ENCODE measurements around the gene RBM17.
"Not testable (repeated sequence)": the region's sequence is repeated elsewhere in the genome, so short reads cannot be mapped to it uniquely, and the experiment has no call there.

The RBM17 gene

GRCh38 chr10:6145166-6145987 lies 56.5 kb downstream of the RBM17 start:
- no peak for DNase-seq
- in situ Hi-C loops (cut with MboI; ENCODE audit: low pct_unique_long_range_greater_than_20kb, low sequenced_read_pairs), result no loop called here

- DNase-seq, result no peak
- in situ Hi-C loops (cut with MboI; ENCODE audit: low pct_unique_long_range_greater_than_20kb, low sequenced_read_pairs), result no loop called here
Measured at GRCh38 chr10:6146013-6146785, 57.4 kb downstream of the RBM17 start.

- in situ Hi-C loops (cut with MboI; ENCODE audit: low pct_unique_long_range_greater_than_20kb, low sequenced_read_pairs), result no loop called here
- DNase-seq, result no peak
Measured at GRCh38 chr10:6146921-6147320, 58.1 kb downstream of the RBM17 start.

GRCh38 chr10:6148251-6148701 lies 59.4 kb downstream of the RBM17 start:
- DNase-seq, result peak; percentile 90
- in situ Hi-C loops (cut with MboI; ENCODE audit: low pct_unique_long_range_greater_than_20kb, low sequenced_read_pairs), result no loop called here

GRCh38 chr10:6148908-6149307 lies 60.1 kb downstream of the RBM17 start:
- in situ Hi-C loops (cut with MboI; ENCODE audit: low pct_unique_long_range_greater_than_20kb, low sequenced_read_pairs), result no loop called here
- no peak for DNase-seq

GRCh38 chr10:6151087-6151977 lies 62.5 kb downstream of the RBM17 start:
- in situ Hi-C loops (cut with MboI; ENCODE audit: low pct_unique_long_range_greater_than_20kb, low sequenced_read_pairs), result no loop called here
- DNase-seq, result peak; percentile 93

GRCh38 chr10:6153845-6154244 lies 65.0 kb downstream of the RBM17 start:
- DNase-seq, result no peak
- in situ Hi-C loops (cut with MboI; ENCODE audit: low pct_unique_long_range_greater_than_20kb, low sequenced_read_pairs), result no loop called here

- DNase-seq, result no peak
- in situ Hi-C loops (cut with MboI; ENCODE audit: low pct_unique_long_range_greater_than_20kb, low sequenced_read_pairs), result no loop called here
Measured at GRCh38 chr10:6154566-6154965, 65.7 kb downstream of the RBM17 start.

GRCh38 chr10:6158276-6158675 lies 69.4 kb downstream of the RBM17 start:
- DNase-seq, result no peak
- in situ Hi-C loops (cut with MboI; ENCODE audit: low pct_unique_long_range_greater_than_20kb, low sequenced_read_pairs), result no loop called here

- in situ Hi-C loops (cut with MboI; ENCODE audit: low pct_unique_long_range_greater_than_20kb, low sequenced_read_pairs), result no loop called here
- no peak for DNase-seq
Measured at GRCh38 chr10:6161921-6162320, 73.1 kb downstream of the RBM17 start.

GRCh38 chr10:6162589-6163356 lies 73.9 kb downstream of the RBM17 start:
- in situ Hi-C loops (cut with MboI; ENCODE audit: low pct_unique_long_range_greater_than_20kb, low sequenced_read_pairs), result no loop called here

GRCh38 chr10:6163364-6164270 lies 74.8 kb downstream of the RBM17 start:
- DNase-seq, result peak; percentile 87
- in situ Hi-C loops (cut with MboI; ENCODE audit: low pct_unique_long_range_greater_than_20kb, low sequenced_read_pairs), result no loop called here

More at GRCh38 chr10:6162589-6163356, 73.9 kb downstream of the RBM17 start:
- DNase-seq, result no peak

GRCh38 chr10:6164271-6165095 lies 75.6 kb downstream of the RBM17 start:
- no peak for DNase-seq
- in situ Hi-C loops (cut with MboI; ENCODE audit: low pct_unique_long_range_greater_than_20kb, low sequenced_read_pairs), result no loop called here

- in situ Hi-C loops (cut with MboI; ENCODE audit: low pct_unique_long_range_greater_than_20kb, low sequenced_read_pairs), result no loop called here
Measured at GRCh38 chr10:6165221-6165725, 76.4 kb downstream of the RBM17 start.

GRCh38 chr10:6165933-6166332 lies 77.1 kb downstream of the RBM17 start:
- in situ Hi-C loops (cut with MboI; ENCODE audit: low pct_unique_long_range_greater_than_20kb, low sequenced_read_pairs); DNase-seq: not testable (repeated sequence)

More at GRCh38 chr10:6165221-6165725, 76.4 kb downstream of the RBM17 start:
- no peak for DNase-seq

All from KBM-7 (cell line).